HL-60/S4 (cell line): ENCODE results near the gene SH3TC1.

Source experiments
- in situ Hi-C: fragments of 300-500 bp; cut with MboI; formaldehyde crosslinking; loops from 2 replicates; pipeline ENCODE4 v1.14.3; 2022; ENCODE audit warnings: low sequenced_read_pairs

The SH3TC1 gene

GRCh38 chr4:8198906-8199593, at the start of gene SH3TC1:
TSS of gene SH3TC1 (plus strand) at chr4:8199290. CDS start at chr4:8205195, 5,905 bp downstream.
- in situ Hi-C loops: no loop called here

DNA sequence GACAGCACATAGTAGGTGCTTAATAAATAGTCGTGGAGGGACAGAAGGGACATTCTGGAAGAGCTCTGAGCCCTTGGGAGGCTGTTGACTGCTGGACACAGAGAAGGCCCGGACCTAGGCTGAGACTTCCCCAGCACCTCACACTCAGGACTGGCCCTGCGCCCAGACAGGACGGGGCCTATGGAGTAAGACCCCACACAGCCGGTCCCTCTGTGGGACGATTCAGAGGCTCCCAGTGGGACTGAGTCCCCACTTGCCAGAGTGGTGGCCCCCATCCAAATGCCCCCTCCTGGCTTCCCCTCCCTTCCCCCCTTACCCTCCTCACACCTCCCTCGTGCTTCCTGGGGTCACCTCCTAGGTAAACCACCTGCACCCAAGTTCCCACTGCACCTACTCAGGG, 49.4 kb upstream of the SH3TC1 start:
- in situ Hi-C loops: no loop called here

DNA sequence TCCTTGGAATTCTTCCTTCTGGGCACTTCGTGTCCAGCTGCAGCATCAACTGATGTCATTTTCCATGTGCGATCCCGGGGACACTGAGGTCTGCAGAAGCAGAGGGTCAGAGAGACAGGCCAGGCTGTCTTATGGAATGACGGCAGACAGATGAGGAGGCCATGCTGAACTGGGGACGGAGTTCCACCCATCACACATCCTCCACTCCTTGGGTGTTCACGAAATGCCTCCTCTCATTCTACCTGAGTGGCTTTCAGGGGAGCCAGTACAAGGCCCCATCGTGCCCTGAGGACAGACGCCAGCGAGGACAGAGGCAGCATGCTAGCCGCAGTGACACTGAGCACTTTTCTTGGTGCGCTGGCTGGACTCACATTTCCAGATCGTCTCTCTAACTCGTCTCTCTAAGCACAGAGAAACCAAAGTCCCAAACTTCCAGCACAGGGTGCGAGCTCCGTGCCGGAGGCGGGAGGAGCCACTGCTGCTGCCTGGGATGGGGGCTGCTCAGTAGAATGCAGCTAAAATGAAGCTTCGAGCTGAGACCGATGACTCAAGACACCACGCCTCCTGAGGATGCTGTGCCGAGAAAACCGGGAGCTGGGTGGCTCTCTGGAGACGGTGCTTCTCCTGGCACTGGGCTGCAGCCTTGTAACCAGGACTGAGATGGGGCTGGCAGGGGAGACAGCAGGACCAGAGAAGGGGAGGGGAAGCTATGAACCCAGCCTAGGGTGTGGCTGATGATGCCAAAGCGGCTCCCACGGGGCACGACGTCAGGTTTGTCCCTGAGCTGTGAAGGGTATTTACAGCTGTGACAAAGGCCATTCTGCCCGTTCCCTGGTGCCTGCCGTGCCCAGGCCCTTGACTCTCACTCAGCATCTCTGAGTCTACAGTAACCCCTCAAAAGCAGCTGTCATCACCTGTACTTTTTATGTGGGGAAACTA, 48.7 kb upstream of the SH3TC1 start:
- in situ Hi-C loops: no loop called here

GRCh38 chr4:8151165-8151650, 47.9 kb upstream of the SH3TC1 start:
- in situ Hi-C loops: no loop called here

GRCh38 chr4:8152090-8152864, 46.8 kb upstream of the SH3TC1 start:
- in situ Hi-C loops: no loop called here

- in situ Hi-C loops: no loop called here
Observed at GRCh38 chr4:8152865-8153257, 46.2 kb upstream of the SH3TC1 start.

GRCh38 chr4:8153441-8153840, 45.6 kb upstream of the SH3TC1 start:
- in situ Hi-C loops: no loop called here

DNA sequence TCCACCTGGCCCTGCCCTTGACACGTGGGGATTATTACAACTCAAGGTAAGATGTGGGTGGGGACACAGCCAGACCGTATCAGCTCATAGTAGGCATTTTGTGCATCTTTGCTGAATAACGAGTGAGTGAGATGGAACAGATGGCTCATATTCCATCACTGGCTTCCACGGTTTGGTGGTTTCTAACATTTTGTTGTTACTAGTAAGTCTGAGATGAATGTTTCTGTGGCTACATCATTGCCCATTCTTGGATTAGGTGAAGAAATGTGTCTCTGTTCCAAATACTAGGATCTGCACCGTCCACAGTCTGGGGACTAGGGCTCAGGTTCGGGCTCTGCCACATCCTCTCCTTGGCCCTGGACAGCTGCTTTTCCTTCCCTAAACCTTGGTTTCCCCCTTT, 44.0 kb upstream of the SH3TC1 start:
- in situ Hi-C loops: no loop called here

GRCh38 chr4:8155660-8156421, 43.2 kb upstream of the SH3TC1 start:
- in situ Hi-C loops: no loop called here

DNA sequence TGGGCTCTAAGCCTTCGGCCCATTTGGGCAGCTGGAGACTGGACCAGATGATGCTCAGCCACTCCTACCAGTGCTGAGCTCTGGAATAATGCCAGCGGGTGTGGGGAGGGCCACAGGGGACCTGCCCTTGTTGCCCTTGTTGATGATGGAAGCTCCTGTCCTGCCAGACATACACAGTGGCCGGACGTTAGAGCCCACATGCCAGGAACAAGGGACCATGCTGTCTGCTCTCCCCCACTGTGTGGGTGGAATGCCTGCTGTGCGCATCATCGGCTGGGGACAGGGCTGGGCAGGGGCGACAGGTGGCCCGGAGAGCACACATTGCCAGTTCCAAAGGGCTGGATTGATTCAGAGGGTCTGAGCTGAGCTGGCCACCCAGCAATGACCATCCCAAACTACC, 42.5 kb upstream of the SH3TC1 start:
- in situ Hi-C loops: no loop called here

GRCh38 chr4:8157496-8157895, 41.6 kb upstream of the SH3TC1 start:
- in situ Hi-C loops: no loop called here

DNA sequence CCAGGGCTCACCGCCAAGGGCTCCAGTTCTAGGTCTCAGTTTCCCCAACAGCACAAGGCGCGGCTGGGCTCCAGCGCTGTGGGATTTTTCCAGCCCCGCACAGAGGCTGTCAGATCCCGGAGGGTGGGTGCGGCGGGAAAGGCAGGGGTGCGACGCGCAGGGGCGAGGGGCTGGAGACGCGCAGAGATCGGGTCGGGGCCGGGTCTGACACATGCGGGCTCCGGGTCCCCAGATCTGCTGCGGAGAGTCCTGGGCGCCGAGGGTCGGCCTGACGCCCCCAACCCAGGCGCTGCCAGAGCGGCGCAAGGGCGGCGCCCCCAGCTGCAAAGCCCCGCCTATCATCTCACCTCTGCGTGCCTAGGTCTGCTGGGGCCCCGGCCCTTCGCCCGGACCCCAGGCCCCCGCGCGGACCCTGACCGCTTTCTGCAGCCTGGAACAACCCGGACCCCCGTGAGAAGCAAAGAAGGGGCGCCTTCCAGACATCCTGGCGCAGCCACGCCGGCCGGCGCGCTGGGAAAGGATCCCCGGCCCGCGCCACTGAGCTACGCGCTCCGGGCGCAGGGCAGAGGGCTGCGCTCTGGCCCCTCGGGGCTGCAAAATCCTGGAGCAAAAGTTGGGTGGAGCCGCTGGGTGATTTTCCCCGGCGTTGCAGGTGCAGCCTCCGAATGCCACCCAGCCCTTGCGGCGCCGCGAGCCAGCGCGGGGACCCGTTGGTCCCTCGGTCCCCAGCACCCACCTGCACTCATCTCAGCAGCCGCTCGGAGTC, 41.0 kb upstream of the SH3TC1 start:
- in situ Hi-C loops: no loop called here

DNA sequence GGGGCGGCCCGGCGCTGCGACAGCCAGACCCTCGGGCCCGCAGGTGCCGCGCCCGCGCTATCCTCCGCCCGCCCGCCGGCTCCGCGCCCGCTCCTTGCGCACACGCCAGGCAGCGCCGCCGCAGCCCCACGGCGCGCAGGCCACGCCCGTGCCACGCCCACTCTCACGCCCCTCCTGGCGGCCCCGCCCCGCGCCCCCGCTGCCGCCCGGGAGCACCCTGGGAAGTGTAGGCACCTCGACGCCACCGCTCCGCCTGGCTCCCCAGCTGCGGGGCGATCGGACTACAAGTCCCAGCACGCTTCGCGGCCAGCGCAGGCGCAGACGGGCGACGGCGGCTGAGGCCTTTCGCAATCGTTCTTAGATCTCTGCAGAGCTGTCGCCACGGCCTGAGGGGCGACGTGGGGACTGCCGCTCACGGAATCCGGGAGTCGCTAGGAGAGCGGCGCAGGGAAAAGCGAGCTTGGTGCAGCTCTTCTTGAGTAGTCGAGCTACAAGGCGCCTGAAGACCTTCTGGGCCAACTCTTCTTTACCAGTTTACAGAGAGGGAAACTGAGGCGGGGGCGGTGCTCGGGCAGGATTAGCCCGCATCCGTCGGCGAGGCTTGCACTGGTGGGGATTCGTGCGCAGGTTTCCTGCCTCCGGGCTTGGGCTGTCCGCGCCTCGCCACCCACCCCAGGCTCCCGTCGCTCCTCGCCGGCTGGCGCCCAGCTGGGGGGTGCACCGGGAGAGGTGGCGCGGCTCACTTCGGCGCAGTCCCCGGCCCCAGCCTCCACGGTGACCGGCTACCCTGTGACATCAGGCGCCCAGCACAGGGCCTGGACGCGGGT, 40.2 kb upstream of the SH3TC1 start, which contains the start of gene ABLIM2:
TSS of gene ABLIM2 (minus strand) at position 104 of the 827 bp plus-strand sequence. CDS start 124 bp downstream, outside the sequence.
- in situ Hi-C loops: no loop called here

DNA sequence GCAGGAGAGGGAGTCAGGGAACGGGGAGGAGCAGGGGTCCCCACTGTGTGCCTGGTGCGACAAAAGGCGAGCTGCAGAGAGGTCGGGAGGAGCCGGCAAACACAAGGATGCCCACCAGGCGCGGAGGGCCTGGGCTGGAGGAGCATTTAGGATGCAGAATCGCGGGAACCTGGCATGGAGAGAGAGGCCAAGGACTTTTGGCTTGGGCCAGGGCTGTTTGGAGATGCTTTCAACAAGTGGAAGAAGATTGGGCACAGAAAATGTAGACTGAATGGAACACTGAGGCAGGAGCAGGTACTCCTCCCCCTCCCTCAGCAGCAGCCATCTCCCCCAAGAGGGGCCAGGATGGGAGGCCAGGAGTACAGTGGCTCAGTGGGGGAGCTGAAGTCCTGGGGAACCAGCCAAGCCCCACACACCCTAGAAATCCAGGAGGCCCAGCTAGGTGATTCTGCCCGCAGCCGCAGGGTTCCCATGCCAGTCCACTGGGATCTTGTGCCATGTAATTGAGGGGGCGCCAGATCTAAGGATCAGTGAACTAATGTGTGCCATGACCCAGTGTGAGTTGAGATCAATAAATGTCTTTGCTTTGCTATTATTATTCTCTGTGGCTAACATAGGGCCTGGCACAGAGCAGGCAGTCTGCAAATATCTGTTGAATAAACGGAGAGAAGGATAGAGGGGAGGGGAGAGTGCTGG, 39.4 kb upstream of the SH3TC1 start:
- in situ Hi-C loops: no loop called here

GRCh38 chr4:8160233-8160560, 38.9 kb upstream of the SH3TC1 start:
- in situ Hi-C loops: no loop called here

DNA sequence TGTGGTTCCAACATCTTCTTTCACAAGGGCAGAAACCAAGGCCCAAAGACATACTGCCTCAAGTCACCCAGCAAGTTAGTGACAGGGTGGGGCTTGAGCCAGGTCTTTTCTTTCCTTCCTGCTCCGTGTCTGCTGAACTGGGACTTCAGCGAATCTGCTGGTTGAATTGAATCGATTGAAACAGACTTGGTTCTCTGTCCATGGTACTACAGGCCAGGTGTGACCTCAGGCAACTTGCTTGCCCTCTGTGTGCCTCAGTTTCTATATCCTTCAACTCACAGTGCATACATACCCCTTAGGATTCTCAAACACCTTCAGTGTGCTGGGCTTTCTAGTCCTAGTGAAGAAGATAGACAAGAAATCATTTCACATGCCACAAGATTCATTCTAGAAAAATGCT, 38.5 kb upstream of the SH3TC1 start:
- in situ Hi-C loops: no loop called here

DNA sequence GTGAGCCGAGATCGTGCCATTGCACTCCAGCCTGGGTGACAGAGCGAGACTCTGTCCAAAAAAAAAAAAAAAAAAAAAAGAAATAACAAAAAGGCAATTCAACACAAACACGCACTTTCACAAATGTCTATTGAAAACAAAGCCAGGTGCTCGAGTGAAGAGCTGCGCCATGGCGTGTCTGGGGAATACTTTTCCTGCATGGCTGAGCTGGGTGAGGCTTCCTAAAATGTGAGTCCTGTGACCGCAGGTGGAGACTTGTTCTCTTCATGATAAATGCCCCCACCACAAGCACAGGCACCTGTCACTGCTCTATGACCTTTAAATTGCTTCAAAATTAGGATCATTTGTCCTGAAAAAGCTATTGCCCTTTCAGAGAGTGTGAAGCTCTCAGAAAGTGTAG, 36.5 kb upstream of the SH3TC1 start:
- in situ Hi-C loops: no loop called here

DNA sequence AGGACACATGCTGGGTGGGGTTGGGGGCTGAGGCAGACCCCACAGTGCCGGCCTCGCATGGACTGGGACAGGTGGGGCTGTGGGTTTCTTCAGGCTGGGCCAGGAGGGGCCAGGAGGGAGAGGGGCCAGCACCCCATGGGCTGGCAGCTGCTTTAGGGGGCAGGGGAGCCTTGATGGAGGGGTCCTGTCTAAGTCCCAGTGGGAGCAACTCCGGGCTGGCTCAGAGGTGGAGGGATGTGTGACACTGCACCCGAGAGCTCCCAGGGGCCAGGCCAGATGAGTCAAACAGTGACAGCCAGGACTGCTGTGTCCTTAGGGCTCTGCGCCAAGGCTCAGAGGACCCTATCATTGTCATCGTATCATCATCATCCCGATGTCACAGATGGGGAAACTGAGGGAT, 36.1 kb upstream of the SH3TC1 start:
- in situ Hi-C loops: no loop called here
